ENCODE measurements around the gene TAS2R60. TPM values are rescaled to one million over a fixed set of nuclear protein-coding genes. Genes with fewer than 3 reads are reported as not detected.

Gene TAS2R60
- total RNA-seq, 4 donors from 2014 or later = 0.34 TPM; not detected in 3

- peak overlapping the region in 1 of 4 donors; percentile 11 for H3K27ac ChIP-seq (replicated peaks in 1 of 4)
- peaks cover 0 to 18% (median 10%) of the 10 kb centered on the region in 4 donors for H3K36me3 ChIP-seq
- H3K9me3 ChIP-seq = no peaks in the 10 kb centered on the region
- peaks cover 38 to 49% (median 44%) of the 10 kb centered on the region in 4 donors for H3K4me1 ChIP-seq
- WGBS = 63% methylated on average over 5 of the region's 7 CpGs
- no peaks in the 10 kb centered on the region for H3K27me3 ChIP-seq
- no peak for DNase-seq (ENCODE audit: extremely low spot score)
- TF ChIP-seq EP300 (IDR thresholded peaks at IDR 0.05) (no peak), POLR2A (IDR thresholded peaks at IDR 0.05; ENCODE audit: low read depth) (no peak), POLR2AphosphoS5 (IDR thresholded peaks at IDR 0.05) (no peak)
- TF ChIP-seq, protein P1, sequence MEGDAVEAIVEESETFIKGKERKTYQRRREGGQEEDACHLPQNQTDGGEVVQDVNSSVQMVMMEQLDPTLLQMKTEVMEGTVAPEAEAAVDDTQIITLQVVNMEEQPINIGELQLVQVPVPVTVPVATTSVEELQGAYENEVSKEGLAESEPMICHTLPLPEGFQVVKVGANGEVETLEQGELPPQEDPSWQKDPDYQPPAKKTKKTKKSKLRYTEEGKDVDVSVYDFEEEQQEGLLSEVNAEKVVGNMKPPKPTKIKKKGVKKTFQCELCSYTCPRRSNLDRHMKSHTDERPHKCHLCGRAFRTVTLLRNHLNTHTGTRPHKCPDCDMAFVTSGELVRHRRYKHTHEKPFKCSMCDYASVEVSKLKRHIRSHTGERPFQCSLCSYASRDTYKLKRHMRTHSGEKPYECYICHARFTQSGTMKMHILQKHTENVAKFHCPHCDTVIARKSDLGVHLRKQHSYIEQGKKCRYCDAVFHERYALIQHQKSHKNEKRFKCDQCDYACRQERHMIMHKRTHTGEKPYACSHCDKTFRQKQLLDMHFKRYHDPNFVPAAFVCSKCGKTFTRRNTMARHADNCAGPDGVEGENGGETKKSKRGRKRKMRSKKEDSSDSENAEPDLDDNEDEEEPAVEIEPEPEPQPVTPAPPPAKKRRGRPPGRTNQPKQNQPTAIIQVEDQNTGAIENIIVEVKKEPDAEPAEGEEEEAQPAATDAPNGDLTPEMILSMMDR (IDR thresholded peaks at IDR 0.05) = no peak
- intact Hi-C loops (cut with DNase I) = no loop called here
- H3K4me3 ChIP-seq = no peak overlapping the region
Observed at GRCh38 chr7:143396182-143396581, 47.1 kb upstream of the TAS2R60 start.

DNA sequence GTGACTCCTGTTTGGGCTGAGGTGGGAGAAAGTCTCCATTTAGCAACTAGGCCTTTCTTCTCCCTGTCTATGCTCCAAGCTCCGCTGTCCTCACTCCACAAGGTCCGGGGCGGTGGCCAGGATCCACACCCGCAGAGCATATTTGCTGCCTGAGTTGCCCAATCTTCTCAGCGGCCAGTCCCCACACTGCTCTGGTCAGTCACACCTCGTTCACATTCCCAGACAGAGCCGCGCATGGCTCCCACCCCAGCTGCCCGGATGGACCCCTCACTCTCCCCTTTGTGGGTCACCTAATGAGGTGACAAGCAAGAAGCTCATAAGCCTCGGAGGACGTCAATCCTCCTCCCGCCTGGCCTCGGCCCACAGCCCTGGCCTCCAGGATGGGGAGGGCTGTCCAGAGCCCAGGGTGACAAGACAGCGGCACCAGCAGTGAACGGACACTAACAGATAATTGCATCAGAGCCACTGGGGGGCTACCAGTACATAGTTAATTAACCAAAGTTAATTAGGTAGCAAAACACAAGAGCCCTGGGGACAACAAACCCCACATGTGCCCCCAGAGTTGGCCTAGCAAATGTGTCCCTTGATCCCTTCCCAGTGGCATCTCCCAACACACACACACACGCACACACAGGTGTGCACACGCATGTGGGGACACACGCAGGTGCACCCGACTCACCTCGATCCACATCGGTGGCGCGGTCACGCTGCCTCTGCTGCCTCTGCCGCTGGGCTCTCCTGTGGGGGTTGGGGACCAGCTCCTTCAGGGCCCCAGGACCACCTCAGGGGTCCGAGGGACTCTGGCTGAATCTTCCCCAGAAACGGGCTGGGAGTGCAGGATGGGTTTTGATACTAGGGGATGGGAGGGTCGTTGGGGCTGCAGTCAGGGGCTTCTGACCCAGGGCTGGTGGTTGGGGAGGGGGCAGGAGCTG, 46.4 kb upstream of the TAS2R60 start:
- Histone ChIP-seq H3K27me3 (no peaks in the 10 kb centered on the region), H3K4me1 (peaks cover 31 to 42% (median 37%) of the 10 kb centered on the region in 4 donors), H3K36me3 (peaks cover 0 to 11% (median 8%) of the 10 kb centered on the region in 4 donors), H3K27ac (replicated peaks in 1 of 4) (no peak overlapping the region), H3K9me3 (no peaks in the 10 kb centered on the region), H3K4me3 (no peak overlapping the region)
- TF ChIP-seq POLR2A (IDR thresholded peaks at IDR 0.05; ENCODE audit: low read depth) (no peak), EP300 (IDR thresholded peaks at IDR 0.05) (no peak), POLR2AphosphoS5 (IDR thresholded peaks at IDR 0.05) (peak in 1 of 2 donors; percentile 12)
- no peak for DNase-seq (ENCODE audit: extremely low spot score)
- 91% methylated on average over 26 of the region's 28 CpGs for WGBS
- intact Hi-C loops (cut with DNase I) = no loop called here

- Histone ChIP-seq H3K27me3 (no peaks in the 10 kb centered on the region), H3K4me1 (peaks cover 21 to 32% (median 27%) of the 10 kb centered on the region in 4 donors), H3K9me3 (no peaks in the 10 kb centered on the region), H3K27ac (replicated peaks in 1 of 4) (no peak overlapping the region), H3K36me3 (peaks cover 0 to 8% (median 6%) of the 10 kb centered on the region in 4 donors), H3K4me3 (no peak overlapping the region)
- WGBS = 94% methylated on average over 16 of the region's 16 CpGs
- intact Hi-C loops (cut with DNase I) = no loop called here
- DNase-seq (ENCODE audit: extremely low spot score) = no peak
- TF ChIP-seq POLR2AphosphoS5 (IDR thresholded peaks at IDR 0.05) (no peak), POLR2A (IDR thresholded peaks at IDR 0.05; ENCODE audit: low read depth) (no peak), EP300 (IDR thresholded peaks at IDR 0.05) (no peak)
- TF ChIP-seq, protein P1 (IDR thresholded peaks at IDR 0.05) = no peak
Observed at GRCh38 chr7:143397710-143398530, 45.3 kb upstream of the TAS2R60 start.

DNA sequence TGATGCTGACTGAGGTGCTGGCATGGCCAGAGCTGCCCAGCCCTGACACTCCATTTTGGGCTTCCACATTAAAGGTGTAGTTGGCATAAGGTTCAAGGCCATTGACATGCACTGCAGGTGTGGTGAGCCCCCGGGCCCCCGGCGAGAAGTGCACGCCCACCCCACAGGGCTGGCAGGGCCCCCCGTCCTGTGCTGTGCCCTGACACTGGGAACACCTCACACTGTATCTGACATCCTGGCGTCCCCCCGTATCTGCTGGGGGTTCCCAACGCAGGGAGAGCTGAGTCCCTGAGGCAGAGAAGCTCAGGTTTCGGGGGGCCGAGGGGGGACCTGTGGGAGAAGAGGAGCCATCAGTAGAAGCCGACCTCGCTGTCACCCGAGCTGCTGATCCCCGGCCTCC, 44.6 kb upstream of the TAS2R60 start:
- WGBS = 96% methylated on average over 5 of the region's 14 CpGs
- peaks cover 0 to 8% (median 0%) of the 10 kb centered on the region in 4 donors for H3K36me3 ChIP-seq
- H3K4me1 ChIP-seq = peaks cover 14 to 25% (median 20%) of the 10 kb centered on the region in 4 donors
- H3K4me3 ChIP-seq = no peak overlapping the region
- no peak for DNase-seq (ENCODE audit: extremely low spot score)
- no peaks in the 10 kb centered on the region for H3K9me3 ChIP-seq
- TF ChIP-seq POLR2AphosphoS5 (IDR thresholded peaks at IDR 0.05) (no peak), EP300 (IDR thresholded peaks at IDR 0.05) (no peak), POLR2A (IDR thresholded peaks at IDR 0.05; ENCODE audit: low read depth) (no peak)
- TF ChIP-seq, protein P1 (IDR thresholded peaks at IDR 0.05) = no peak
- intact Hi-C loops (cut with DNase I) = no loop called here
- no peak overlapping the region for H3K27ac ChIP-seq (replicated peaks in 1 of 4)
- H3K27me3 ChIP-seq = no peaks in the 10 kb centered on the region

Data from esophagus muscularis mucosa (tissue), 4 donors.